ENCODE results near the gene PAGE2B. TPM values are rescaled to one million over a fixed set of nuclear protein-coding genes. Genes with fewer than 3 reads are reported as not detected.
"Not testable (repeated sequence)": the region's sequence is repeated elsewhere in the genome, so short reads cannot be mapped to it uniquely, and the experiment has no call there.

PAGE2B gene, protein sequence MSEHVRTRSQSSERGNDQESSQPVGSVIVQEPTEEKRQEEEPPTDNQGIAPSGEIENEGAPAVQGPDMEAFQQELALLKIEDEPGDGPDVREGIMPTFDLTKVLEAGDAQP
- not detected for total RNA-seq
- long read RNA-seq = 0 reads

DNA sequence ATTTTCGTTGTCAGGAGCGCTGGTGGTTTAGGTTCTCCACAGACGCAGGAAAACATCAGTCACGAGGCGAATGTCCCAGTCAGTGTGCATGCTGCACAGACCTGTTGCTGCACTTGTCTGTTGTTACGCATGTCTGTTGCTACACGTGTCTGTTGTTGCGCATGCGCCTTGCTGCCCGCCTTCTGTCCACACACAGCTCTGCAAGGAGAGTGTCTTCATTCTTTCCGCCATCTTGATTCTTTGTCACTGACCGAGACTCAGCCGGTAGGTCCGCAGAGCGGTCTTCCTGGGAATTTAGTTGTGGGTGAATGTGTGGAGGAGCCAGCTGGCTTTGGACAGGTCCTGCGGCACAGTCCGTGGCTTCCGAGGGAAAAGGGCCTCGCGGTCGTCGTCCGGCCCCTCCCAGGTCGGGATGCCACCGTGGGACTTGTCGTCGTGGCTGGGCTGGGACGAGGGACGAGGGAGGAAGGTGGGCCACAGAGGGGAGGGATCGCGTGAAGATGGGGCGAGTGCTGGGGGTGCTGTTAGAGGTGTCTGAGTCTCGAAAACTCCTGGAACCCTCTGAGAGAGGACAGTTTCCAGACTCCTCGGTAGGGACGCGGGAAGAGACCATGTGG is at the start of gene PAGE2B:
Gene PAGE2B (plus strand): TSS at position 180 of the 617 bp plus-strand sequence. CDS start 1,012 bp downstream, outside the sequence.
- intact Hi-C loops (cut with micrococcal nuclease) = no loop called here
- DNase-seq = no peak
- ATAC-seq = no peak

DNA sequence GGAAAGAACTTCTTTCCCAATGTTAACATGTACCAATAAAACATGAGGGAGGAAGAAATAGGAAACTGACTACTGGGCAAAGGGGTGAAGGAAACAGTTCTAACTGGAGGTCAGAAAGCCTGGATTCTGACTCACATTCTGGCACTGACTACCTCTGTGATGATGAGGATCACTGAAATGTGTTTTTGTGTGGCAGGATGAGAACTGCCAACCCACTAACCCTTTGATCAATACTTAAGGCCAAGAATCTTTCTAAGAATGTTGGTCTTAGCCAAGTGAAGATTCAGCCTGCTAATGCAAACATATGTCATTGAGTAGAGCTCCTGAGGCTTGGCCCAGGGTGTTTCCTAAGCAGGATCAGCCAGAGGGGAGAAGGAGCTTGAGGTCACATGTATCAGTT is 48.7 kb upstream of the PAGE2B start:
- no peak for DNase-seq
- intact Hi-C loops (cut with micrococcal nuclease) = no loop called here
- no peak for ATAC-seq

DNA sequence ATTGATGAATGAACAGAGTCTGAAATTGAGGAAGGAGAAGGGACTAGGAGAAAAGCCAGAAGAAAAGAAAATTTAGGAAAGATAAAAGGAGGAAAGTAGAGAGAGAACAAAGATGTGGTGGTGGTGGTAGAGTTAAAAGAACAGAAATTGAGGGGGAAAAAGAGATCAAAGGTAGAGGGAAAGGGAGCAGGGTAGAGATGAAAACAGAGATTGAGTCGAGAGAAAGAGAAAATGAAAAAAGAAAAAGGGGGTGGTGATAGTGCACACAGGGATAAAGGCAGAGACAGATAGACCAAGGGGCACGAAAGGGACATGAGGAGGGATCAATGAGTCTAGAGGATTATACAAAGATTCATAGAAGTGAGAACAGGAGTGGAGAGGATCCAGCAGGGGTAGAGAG is 48.0 kb upstream of the PAGE2B start:
- no peak for ATAC-seq
- intact Hi-C loops (cut with micrococcal nuclease) = no loop called here
- no peak for DNase-seq

DNA sequence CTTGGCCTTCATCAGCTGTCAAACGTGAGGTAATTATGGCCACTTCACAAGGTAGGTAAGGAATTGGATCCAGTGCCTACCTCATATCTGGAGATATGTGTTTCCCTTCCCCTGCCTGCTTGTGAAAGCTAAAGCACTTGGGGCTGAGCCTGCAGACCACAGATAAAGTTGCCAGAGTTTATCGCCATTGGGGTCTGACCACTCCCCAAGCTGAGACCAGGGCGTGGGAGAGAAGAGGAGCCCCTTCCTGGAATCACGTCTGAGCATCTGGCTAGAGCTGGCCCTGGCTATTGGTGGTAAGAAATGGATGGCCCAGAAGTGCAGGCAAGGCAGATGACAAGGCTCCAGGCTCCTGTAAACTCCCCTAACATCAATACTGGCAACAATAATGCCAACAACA is 46.8 kb upstream of the PAGE2B start:
- DNase-seq (no peak), ATAC-seq (no peak)
- intact Hi-C loops (cut with micrococcal nuclease) = no loop called here

DNA sequence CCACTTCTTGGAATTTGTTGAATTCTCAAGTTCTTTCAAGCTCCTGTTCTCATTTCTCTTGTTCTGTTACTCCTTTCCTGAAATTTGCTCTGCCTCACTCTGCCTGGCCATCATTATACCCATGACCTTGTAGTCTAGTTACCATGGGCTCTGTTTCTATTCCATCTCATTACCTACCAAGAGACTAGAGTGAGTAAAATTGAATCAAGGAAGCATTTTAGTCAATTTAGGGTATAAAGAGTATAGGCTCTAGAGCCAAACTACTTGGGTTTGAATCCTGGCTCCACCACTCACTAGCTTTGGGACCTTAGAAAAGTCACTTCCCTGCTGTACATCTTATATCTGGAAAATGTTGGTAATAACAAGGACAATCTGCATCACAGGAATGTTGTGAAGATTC is 46.2 kb upstream of the PAGE2B start:
- intact Hi-C loops (cut with micrococcal nuclease) = no loop called here

DNA sequence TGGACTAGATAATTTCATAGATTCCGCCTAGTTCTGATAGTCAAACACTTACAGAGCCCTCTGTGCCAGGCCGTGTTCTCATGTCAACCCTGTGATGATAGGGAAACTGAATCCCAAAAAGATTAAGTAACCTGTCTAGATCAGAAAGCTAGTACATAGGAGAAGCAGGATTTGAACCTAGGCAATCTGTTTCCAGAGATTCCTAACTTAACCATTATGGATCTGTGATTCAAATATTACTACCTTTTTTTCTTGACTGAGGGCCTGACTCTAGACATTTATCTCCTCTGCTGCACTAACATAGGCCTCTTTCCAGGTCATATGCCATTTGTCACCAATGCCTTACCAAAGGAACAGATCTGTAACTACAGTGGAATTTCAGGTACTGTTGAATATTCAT is 45.5 kb upstream of the PAGE2B start:
- intact Hi-C loops (cut with micrococcal nuclease) = no loop called here
- no peak for ATAC-seq
- DNase-seq = no peak

More for the DNA sequence above, 46.2 kb upstream of the PAGE2B start:
- DNase-seq (no peak), ATAC-seq (no peak)

DNA sequence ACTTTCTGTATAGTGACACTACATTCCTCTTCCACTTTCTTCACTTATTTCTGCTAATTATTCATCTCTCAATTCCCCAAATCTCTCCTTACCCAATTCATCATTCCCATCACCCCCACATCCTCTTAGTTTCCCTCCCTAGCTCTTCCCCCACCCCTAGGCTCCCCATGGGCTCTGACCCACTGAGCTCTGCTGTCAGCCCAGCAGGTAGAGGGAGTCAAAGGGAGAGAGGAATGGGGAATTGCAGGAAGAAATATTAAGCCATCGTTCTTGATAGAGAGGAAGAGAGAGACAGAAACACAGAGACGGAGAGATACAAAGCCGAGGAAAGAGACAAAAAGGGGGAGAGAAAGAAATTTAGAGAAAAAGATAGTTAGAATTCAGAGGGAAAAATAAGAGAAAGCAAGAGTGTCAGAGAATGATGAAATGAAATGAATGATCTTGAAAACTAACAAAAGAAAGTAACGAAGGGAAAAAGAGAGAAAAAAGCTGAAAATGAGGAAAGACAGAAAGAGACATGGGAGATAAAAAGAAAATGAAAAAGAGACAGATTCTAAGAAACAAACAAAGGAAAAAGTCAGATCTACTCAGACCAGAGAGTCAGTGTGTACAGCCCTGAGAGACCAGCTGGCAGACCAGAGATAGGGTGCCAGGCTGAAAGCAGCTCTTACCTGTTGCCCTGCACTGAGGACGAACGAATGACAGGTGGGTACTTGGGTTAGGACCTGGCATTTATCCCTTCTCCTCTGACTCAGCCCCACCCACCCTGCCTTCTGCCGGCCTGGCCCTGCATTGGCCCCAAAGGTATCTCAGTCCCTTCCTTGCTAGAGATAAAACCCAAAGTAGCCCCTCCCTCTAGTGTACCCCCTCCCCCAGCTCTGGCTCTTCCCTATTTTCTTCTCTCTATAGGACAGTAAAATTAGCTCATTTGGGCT is 44.3 kb upstream of the PAGE2B start, which contains the start of gene ALAS2:
Gene ALAS2 (minus strand): TSS at position 707 of the 935 bp plus-strand sequence. CDS start 4,977 bp downstream, outside the sequence.
- ATAC-seq = no peak

DNA sequence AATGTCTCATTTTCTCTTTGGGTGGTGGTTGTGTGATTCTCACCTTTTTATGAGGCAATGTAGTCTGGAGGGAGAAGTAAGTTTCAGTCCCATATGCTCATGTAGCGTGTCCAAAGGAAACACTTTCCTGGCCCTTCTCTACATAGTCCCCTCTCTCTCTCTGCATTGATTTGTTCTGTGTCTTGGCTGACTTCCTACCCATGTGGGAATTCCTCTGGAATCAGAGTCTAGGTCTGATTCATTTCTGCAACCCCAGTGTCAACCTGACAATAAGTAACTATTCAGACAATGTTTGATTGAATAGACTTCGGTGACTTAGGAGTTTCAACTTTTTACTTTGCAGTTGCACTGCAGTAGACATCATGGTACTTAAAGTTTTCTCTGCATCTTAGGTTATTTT is 41.4 kb upstream of the PAGE2B start:
- intact Hi-C loops (cut with micrococcal nuclease) = no loop called here
- no peak for ATAC-seq

More for the DNA sequence above, 44.3 kb upstream of the PAGE2B start, which contains the start of gene ALAS2:
- DNase-seq = no peak
- intact Hi-C loops (cut with micrococcal nuclease) = no loop called here

DNA sequence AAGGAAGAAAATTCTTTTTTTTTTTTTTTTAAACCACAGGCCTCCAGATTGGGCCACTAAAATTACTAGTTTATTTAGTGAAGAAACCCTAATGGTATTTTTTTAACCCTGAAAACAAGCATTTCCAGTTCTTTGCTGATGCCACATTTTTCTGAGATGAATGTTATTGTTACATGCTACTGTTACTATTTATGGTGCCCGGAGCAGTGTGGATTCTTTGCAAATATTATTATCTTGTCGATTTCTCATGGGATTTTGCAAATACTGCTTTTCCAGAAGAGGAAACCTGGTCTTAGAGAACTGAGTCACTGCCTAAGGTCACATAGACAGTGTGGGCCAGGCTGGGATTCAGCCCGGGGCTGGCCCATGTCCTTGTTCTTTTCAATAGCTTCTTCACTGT is 35.4 kb upstream of the PAGE2B start:
- intact Hi-C loops (cut with micrococcal nuclease) = no loop called here
- DNase-seq (no peak), ATAC-seq (no peak)

More for the DNA sequence above, 41.4 kb upstream of the PAGE2B start:
- DNase-seq = no peak

DNA sequence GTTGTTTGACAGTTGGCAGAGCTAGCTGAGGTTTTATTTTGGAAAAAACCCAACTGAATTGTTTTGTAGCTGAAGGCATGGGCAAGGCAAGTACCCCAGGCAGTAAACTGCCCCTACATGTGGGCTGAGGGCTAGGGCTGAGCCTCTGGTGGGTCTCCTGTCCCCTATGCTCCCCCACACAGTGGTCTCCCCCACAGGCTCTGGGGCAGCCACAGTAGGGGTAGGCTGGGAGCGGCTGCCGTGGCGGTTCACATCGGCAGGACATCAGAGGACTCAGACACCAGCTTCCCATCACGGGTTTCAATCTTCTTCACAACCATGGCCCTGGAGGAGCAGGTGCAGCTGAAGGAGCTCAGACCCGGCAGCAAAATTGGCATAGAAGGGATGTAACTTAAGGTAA is 33.3 kb upstream of the PAGE2B start:
- DNase-seq (no peak), ATAC-seq (no peak)
- intact Hi-C loops (cut with micrococcal nuclease) = no loop called here

DNA sequence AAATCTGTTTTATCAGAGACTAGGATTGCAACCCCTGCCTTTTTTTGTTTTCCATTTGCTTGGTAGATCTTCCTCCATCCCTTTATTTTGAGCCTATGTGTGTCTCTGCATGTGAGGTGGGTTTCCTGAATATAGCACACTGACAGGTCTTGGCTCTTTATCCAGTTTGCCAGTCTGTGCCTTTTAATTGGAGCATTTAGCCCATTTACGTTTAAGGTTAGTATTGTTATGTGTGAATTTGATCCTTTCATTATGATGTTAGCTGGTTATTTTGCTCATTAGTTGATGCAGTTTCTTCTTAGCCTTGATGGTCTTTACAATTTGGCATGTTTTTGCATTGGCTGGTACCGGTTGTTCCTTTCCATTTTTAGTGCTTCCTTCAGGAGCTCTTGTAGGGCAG is 24.2 kb upstream of the PAGE2B start:
- ATAC-seq; intact Hi-C loops (cut with micrococcal nuclease); DNase-seq: not testable (repeated sequence)

DNA sequence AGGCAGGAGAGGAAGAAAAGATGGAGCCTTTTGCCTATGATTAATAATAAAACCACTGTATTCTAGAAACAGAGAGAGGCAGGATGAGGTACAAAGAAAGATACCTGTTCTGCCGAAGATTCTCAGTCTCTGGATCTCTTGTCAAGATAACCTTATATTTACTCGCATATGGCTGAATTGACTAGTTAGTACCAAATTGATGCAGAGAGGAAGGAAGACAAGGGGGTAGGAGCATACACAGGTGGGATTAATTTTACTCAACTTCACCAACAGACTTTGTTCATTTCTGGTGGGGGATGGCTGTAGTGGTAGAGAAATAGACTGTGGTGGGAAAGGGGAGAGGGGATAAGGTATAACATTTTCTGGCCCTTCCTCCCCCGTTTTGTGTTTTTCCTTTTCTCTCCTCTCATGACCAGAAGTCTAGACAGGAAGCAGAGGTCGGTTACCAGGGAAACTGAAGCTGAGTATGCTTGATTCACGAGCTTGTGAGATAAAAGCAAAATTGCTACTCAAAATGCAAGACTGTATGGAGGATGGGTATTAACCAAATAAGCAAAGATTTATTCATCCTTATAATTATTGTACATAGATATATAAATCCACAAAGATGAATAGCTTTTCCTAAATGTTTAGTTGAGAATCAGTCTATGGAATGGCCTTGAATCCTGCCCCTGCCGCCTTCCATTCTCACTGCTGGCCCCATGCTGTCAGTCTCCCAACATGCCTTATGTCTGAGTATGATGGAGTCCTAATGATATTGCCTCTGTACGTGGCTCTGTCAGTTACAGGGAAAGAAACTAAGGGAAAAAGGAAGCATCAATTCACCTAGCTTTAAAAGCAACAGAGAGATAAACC is 17.8 kb upstream of the PAGE2B start:
- intact Hi-C loops (cut with micrococcal nuclease) = no loop called here
- ATAC-seq = no peak
- DNase-seq = no peak

DNA sequence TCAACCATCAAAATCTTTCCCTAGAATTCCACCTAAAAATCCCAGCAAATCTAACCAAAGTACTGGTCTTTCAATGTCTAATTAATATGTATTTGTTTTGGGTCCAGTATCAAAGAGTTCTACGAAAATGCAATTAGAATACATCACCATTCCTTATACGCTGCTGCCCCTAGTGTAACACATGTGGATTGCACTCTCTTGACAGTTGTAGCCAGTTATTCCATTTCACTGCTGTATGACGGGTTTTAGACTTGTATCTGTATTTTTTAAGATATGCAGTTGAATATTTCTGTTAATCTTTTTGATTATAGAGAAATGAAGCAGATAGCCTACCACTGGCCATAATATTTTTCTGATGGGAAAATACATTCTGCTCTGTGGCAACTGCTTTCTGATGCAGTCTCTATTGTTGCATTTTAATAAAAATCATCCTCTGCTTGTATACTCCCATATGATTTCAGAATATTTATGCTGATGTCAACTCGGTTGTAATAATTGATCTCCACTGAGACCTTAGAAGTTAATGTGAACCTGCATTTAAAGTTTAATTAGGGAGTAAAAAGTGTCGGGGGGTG is 17.1 kb upstream of the PAGE2B start:
- ATAC-seq (peak; percentile 64), DNase-seq (no peak)
- intact Hi-C loops (cut with micrococcal nuclease) = no loop called here

DNA sequence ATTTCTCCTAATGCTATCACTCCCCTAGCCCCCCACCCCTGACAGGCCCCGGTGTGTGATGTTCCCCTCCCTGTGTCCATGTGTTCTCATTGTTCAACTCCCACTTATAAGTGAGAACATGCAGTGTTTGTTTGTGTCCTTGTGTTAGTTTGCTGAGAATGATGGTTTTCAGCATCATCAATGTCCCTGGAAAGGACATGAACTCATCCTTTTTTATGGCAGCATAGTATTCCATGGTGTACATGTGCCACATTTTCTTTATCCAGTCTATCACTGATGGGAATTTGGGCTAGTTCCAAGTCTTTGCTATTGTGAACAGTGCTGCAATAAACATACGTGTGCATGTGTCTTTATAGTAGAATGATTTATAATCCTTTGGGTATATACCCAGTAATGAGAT is 7.7 kb upstream of the PAGE2B start:
- intact Hi-C loops (cut with micrococcal nuclease); DNase-seq; ATAC-seq: not testable (repeated sequence)

DNA sequence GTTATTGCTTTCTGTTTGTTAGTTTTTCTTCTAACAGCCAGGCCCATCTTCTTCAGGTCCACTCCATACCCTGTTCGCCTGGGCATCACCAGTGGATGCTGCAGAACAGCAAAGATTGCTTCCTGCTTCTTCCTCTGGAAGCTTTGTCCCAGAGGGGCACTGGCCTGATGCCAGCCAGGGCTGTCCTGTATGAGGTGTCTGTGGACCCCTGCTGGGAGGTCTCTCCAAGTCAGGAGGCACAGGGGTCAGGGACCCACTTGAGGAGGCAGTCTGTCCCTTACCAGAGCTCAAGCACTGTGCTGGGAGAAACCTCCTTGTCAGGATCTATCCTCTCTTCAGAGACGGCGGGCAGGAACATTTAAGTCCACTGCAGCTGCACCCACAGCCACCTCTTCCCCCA is 2.5 kb upstream of the PAGE2B start:
- ATAC-seq (no peak), DNase-seq (no peak)
- intact Hi-C loops (cut with micrococcal nuclease) = no loop called here

DNA sequence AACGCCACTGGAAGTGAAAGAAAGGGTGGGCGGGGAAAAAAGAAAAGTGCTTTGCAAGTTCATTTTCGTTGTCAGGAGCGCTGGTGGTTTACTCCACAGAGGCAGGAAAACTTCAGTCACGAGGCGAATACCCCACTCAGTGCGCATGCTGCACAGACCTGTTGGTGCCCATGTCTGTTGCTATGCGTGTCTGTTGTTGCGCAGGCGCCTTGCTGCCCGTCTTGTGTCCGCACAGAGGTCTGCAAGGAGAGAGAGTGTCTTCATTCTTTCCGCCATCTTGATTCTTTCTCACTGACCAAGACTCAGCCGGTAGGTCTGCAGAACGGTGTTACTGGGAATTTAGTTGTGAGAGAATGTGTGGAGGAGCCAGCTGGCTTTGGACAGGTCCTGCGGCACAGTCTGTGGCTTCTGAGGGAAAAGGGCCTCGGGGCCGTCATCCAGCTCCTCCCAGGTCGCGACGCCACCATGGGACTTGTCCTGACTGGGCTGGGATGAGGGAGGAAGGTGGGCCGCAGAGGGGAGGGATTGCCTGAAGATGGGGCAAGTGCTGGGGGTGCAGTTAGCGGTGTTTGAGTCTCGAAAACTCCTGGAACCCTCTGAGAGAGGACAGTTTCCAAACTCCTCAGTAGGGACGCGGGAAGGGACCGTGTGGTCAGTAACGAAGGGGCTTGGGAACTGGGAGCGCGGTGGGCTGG is 14.1 kb downstream of the PAGE2B start, which contains the start of gene PAGE2:
Gene PAGE2 (plus strand): TSS at position 224 of the 695 bp plus-strand sequence. CDS start 1,003 bp downstream, outside the sequence.
- no peak for DNase-seq
- intact Hi-C loops (cut with micrococcal nuclease) = no loop called here
- ATAC-seq = no peak

DNA sequence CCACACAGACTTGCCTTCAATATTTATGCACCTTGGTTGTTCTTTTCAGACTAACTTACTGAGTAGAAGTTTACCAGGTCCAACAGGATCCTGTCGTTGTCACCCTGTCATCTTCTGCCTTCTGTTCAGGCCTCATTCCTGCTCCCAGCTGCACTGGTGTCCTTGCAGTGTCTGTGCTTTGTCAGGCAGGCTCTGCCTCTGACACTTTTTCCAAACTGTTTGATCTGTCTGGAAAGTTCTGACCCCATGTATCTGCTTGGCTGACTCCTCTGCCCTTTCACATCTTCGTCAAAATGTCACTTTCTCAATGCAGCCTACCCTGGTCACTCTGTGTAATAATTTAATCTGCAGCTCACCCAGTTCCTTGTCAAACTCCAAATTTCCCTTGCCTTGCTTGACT is 23.9 kb downstream of the PAGE2B start:
- no peak for ATAC-seq

DNA sequence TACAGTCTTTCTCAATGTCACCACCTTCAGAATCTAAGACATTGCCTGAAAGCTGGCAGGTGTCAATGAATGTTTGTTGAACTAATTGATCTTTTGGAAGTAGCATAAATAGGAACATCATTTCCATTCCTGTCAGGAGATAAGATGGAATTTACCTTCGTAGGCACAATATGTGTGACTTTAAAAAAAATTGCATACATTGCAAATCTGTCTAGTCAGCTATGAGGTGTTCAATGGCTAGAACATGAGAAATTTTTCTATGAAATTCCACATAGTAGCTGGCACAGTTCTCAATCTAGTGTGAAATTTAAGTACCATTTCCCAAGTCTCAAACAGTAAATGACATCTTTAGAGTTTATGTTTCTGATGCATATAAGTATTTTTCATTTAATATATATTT is 24.3 kb downstream of the PAGE2B start:
- DNase-seq (no peak), ATAC-seq (no peak)
- intact Hi-C loops (cut with micrococcal nuclease) = no loop called here

More for the DNA sequence above, 23.9 kb downstream of the PAGE2B start:
- no peak for DNase-seq
- intact Hi-C loops (cut with micrococcal nuclease) = no loop called here

All from left ventricle myocardium superior (tissue), 1 donor.